K562 (cell line): ENCODE results near the gene KCNK4. TPM values are rescaled to one million over a fixed set of nuclear protein-coding genes. Genes with fewer than 3 reads are reported as not detected.
A peak's percentile ranks its signal among the peaks of the same experiment; 100 is the strongest.

Experiments used
- CCAR2 ChIP-seq: fragments of 200-400 bp; formaldehyde crosslinking; IDR thresholded peaks from 2 replicates; pipeline ENCODE4 v1.6.1; 2017; ENCODE audit warnings: mild to moderate bottlenecking, low read depth, low read length
- DMBX1 ChIP-seq: fragments of 250-450 bp; sonication (Bioruptor Pico); IDR thresholded peaks from 2 replicates; pipeline ENCODE4 v1.8.0; 2022; ENCODE audit warnings: inconsistent platforms, mild to moderate bottlenecking, moderate library complexity, borderline replicate concordance
- EZH2 ChIP-seq: IDR thresholded peaks from 2 replicates; pipeline ENCODE4 v1.6.1; 2012; ENCODE audit warnings: low read depth, mild to moderate bottlenecking, inconsistent platforms, low read length, borderline replicate concordance
- GTF2E2 ChIP-seq: fragments of 200-800 bp; sonication (Bioruptor generic); IDR thresholded peaks from 2 replicates; pipeline ENCODE4 v1.6.1; 2016; ENCODE audit warnings: missing genetic modification characterization, missing compliant biosample characterization
- MBD2 ChIP-seq: sonication (generic); IDR thresholded peaks from 2 replicates; pipeline ENCODE4 v1.6.1; 2016; ENCODE audit warnings: low read depth, borderline replicate concordance
- POU5F1 ChIP-seq: fragments of 150-350 bp; IDR thresholded peaks from 2 replicates; pipeline ENCODE4 v1.6.1; 2014; ENCODE audit warnings: borderline replicate concordance, low read length, low read depth, mild to moderate bottlenecking; ENCODE audit not compliant: partially characterized antibody
- RFX7 ChIP-seq: fragments of 250-450 bp; sonication (Bioruptor Pico); IDR thresholded peaks from 2 replicates; pipeline ENCODE4 v1.5.1; 2021; ENCODE audit warnings: mild to moderate bottlenecking
- RHOXF2B ChIP-seq: fragments of 250-450 bp; sonication (Bioruptor Pico); conservative IDR thresholded peaks from 2 replicates; pipeline ENCODE4 v1.5.1; 2021
- SRSF7 ChIP-seq: fragments of 200-400 bp; formaldehyde crosslinking; optimal IDR thresholded peaks from 2 replicates; pipeline ENCODE3; 2017; ENCODE audit warnings: mild to moderate bottlenecking, low read depth, low read length
- TEAD2 ChIP-seq: fragments of 450-650 bp; IDR thresholded peaks from 2 replicates; pipeline ENCODE4 v1.6.1; 2016; ENCODE audit warnings: missing genetic modification characterization, control low read depth, missing compliant biosample characterization
- ZHX1 ChIP-seq: fragments of 150-350 bp; conservative IDR thresholded peaks from 2 replicates; pipeline ENCODE4 v1.6.1; 2014; ENCODE audit warnings: low read length
- ZNF184 ChIP-seq: sonication (generic); formaldehyde crosslinking; IDR thresholded peaks from 2 replicates; pipeline ENCODE4 v1.5.0; 2020; ENCODE audit warnings: missing genetic modification reagents
- ZNF444 ChIP-seq: fragments of 250-450 bp; sonication (Bioruptor Pico); IDR thresholded peaks from 2 replicates; pipeline ENCODE4 v1.4.0; 2020; ENCODE audit warnings: mild to moderate bottlenecking, moderate library complexity
- ZNF507 ChIP-seq: conservative IDR thresholded peaks from 2 replicates; pipeline ENCODE4 v1.6.1; 2017; ENCODE audit warnings: missing genetic modification characterization, missing compliant biosample characterization
- ZNF707 ChIP-seq: fragments of 250-450 bp; sonication (Bioruptor Pico); conservative IDR thresholded peaks from 2 replicates; pipeline ENCODE4 v1.8.0; 2022; ENCODE audit warnings: inconsistent platforms, mild to moderate bottlenecking, moderate library complexity
- polyA plus RNA-seq, 8 experiments: library from polyadenylated mRNA; depleted of rRNA in 4 of 8; stranded (reverse) in 5 of 8; unstranded in 3 of 8; fragments of >200 nt; fragmentation: Nextera tagmentation in 2 of 8; fragmentation: Illumina TruSeq in 1 of 8; extraction: Ambion mirVana in 2 of 8; extraction: Trizol in 1 of 8; gene quantifications; 2 replicates each; pipeline versions ENCODE4 v1.2.1 to v1.2.3, GENCODE V29; 2011 to 2014; ENCODE audit warnings: inconsistent platforms in 1 of 8, missing spikeins in 1 of 8
- total RNA-seq, 7 experiments: library from RNA; depleted of rRNA in 6 of 7; stranded (reverse); fragments of >200 nt in 6 of 7; fragmentation: Illumina TruSeq in 2 of 7; extraction: Trizol in 2 of 7; gene quantifications; 2 replicates each; pipeline versions ENCODE4 v1.2.1 to v1.2.3, GENCODE V29; 2011 to 2021; ENCODE audit warnings: low replicate concordance in 1 of 7
- TF ChIP-seq, protein P1 (sequence below): fragments of 250-450 bp; sonication (Bioruptor Pico); IDR thresholded peaks from 2 replicates; pipeline ENCODE4 v1.5.0; 2021
- TF ChIP-seq, protein P2 (sequence below): sonication (generic); formaldehyde crosslinking; IDR thresholded peaks from 2 replicates; pipeline ENCODE4 v1.8.1; 2023; ENCODE audit warnings: mild to moderate bottlenecking, missing genetic modification reagents

Gene KCNK4
- total and polyA plus RNA-seq, 9 of the 15 experiments (the other 6 are each of a cell fraction or from before 2014, with no cell fraction given), result not detected

- TF ChIP-seq TEAD2 (tag) (no peak), CCAR2 (no peak), DMBX1 (CRISPR knock-in tag) (no peak), GTF2E2 (tag) (0 out of 2 replicates have a peak, but pooled peaks have one; percentile 52), RFX7 (CRISPR knock-in tag) (no peak), SRSF7 (no peak), RHOXF2B (CRISPR knock-in tag) (no peak), ZHX1 (no peak), EZH2 (no peak), ZNF184 (CRISPR knock-in tag) (no peak), ZNF507 (no peak), MBD2 (peak; percentile 89), ZNF444 (CRISPR knock-in tag) (no peak), POU5F1 (no peak), ZNF707 (no peak)
- TF ChIP-seq, protein P1, sequence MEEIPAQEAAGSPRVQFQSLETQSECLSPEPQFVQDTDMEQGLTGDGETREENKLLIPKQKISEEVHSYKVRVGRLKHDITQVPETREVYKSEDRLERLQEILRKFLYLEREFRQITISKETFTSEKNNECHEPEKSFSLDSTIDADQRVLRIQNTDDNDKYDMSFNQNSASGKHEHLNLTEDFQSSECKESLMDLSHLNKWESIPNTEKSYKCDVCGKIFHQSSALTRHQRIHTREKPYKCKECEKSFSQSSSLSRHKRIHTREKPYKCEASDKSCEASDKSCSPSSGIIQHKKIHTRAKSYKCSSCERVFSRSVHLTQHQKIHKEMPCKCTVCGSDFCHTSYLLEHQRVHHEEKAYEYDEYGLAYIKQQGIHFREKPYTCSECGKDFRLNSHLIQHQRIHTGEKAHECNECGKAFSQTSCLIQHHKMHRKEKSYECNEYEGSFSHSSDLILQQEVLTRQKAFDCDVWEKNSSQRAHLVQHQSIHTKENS (CRISPR knock-in tag), result no peak
- TF ChIP-seq, protein P2, sequence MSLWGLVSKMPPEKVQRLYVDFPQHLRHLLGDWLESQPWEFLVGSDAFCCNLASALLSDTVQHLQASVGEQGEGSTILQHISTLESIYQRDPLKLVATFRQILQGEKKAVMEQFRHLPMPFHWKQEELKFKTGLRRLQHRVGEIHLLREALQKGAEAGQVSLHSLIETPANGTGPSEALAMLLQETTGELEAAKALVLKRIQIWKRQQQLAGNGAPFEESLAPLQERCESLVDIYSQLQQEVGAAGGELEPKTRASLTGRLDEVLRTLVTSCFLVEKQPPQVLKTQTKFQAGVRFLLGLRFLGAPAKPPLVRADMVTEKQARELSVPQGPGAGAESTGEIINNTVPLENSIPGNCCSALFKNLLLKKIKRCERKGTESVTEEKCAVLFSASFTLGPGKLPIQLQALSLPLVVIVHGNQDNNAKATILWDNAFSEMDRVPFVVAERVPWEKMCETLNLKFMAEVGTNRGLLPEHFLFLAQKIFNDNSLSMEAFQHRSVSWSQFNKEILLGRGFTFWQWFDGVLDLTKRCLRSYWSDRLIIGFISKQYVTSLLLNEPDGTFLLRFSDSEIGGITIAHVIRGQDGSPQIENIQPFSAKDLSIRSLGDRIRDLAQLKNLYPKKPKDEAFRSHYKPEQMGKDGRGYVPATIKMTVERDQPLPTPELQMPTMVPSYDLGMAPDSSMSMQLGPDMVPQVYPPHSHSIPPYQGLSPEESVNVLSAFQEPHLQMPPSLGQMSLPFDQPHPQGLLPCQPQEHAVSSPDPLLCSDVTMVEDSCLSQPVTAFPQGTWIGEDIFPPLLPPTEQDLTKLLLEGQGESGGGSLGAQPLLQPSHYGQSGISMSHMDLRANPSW (CRISPR knock-in tag), result no peak
These were observed 6.8 kb upstream of the KCNK4 start, which contains the start of gene BAD (continued) for GRCh38 chr11:64284048-64284961.
